Parathyroid adenoma (tissue), 2 donors: ENCODE results near the gene EXOSC6.
A peak's percentile ranks its signal among the peaks of the same experiment; 100 is the strongest.
"Not testable (repeated sequence)": the region's sequence is repeated elsewhere in the genome, so short reads cannot be mapped to it uniquely, and the experiment has no call there.

Experiments
- H2AFZ ChIP-seq: fragments of 300-600 bp; sonication (generic); one replicate; pipeline ENCODE4 v1.7.0; 2017; ENCODE audit warnings: antibody characterized with exemption, mild to moderate bottlenecking
- H3K27ac ChIP-seq: fragments of 300-600 bp; sonication (generic); one replicate; pipeline ENCODE4 v1.7.0; 2017
- H3K27me3 ChIP-seq: fragments of 300-600 bp; sonication (generic); one replicate; pipeline ENCODE4 v1.7.0; 2017; ENCODE audit warnings: low read length; ENCODE audit not compliant: control insufficient read depth, insufficient read depth
- H3K36me3 ChIP-seq: fragments of 300-600 bp; sonication (generic); one replicate; pipeline ENCODE4 v1.7.0; 2017; ENCODE audit warnings: low read length; ENCODE audit not compliant: control insufficient read depth, insufficient read depth
- H3K4me1 ChIP-seq: fragments of 300-600 bp; sonication (generic); one replicate; pipeline ENCODE4 v1.7.0; 2017; ENCODE audit warnings: control low read depth
- H3K4me2 ChIP-seq: fragments of 300-600 bp; sonication (generic); one replicate; pipeline ENCODE4 v1.7.0; 2017; ENCODE audit warnings: low read length
- H3K4me3 ChIP-seq: fragments of 300-600 bp; sonication (generic); one replicate; pipeline ENCODE4 v1.7.0; 2017; ENCODE audit warnings: low read depth, low read length
- H3K79me2 ChIP-seq: fragments of 300-600 bp; sonication (generic); one replicate; pipeline ENCODE4 v1.7.0; 2017; ENCODE audit warnings: control low read depth
- H3K9ac ChIP-seq: fragments of 300-600 bp; sonication (generic); one replicate; pipeline ENCODE4 v1.7.0; 2017; ENCODE audit warnings: mild to moderate bottlenecking
- H3K9me3 ChIP-seq: fragments of 300-600 bp; sonication (generic); one replicate; pipeline ENCODE4 v1.7.0; 2017; ENCODE audit warnings: low read length; ENCODE audit not compliant: control insufficient read depth
- TF ChIP-seq, protein P1 (sequence below): fragments of 300-600 bp; sonication (generic); IDR thresholded peaks from one replicate; pipeline ENCODE4 v1.7.0; 2017; ENCODE audit warnings: antibody characterized with exemption, mild to moderate bottlenecking
- donor health status: primary hyperparathyroidism.

The EXOSC6 gene

GRCh38 chr16:70267516-70267915, 15.8 kb upstream of the EXOSC6 start:
- Histone ChIP-seq H3K4me1 (no peaks in the 10 kb centered on the region), H3K27me3 (no peaks in the 10 kb centered on the region), H3K4me3 (no peak overlapping the region), H3K79me2 (peaks cover 10% of the 10 kb centered on the region), H3K36me3 (no peaks in the 10 kb centered on the region), H3K9me3 (no peaks in the 10 kb centered on the region), H3K4me2 (no peak overlapping the region), H3K9ac (no peak overlapping the region), H2AFZ (no peak overlapping the region), H3K27ac (no peak overlapping the region)
- TF ChIP-seq, protein P1, sequence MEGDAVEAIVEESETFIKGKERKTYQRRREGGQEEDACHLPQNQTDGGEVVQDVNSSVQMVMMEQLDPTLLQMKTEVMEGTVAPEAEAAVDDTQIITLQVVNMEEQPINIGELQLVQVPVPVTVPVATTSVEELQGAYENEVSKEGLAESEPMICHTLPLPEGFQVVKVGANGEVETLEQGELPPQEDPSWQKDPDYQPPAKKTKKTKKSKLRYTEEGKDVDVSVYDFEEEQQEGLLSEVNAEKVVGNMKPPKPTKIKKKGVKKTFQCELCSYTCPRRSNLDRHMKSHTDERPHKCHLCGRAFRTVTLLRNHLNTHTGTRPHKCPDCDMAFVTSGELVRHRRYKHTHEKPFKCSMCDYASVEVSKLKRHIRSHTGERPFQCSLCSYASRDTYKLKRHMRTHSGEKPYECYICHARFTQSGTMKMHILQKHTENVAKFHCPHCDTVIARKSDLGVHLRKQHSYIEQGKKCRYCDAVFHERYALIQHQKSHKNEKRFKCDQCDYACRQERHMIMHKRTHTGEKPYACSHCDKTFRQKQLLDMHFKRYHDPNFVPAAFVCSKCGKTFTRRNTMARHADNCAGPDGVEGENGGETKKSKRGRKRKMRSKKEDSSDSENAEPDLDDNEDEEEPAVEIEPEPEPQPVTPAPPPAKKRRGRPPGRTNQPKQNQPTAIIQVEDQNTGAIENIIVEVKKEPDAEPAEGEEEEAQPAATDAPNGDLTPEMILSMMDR: peak; percentile 50

DNA sequence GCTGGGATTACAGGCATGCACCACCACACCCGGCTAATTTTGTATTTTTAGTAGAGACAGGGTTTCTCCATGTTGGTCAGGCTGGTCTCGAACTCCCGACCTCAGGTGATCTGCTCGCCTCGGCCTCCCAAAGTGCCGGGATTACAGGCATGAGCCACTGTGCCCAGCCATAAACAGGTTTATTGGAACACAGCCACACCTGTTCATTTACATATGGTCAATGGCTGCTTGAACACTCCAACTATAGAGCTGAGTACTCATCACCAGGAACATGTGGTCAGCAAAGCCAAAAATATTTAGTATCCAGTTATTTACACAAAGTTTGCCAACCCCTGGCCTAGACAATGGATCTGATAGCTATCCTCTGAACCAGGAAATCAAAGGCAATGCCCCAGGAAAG, 8.2 kb upstream of the EXOSC6 start:
- H3K79me2 ChIP-seq, H3K36me3 ChIP-seq, H2AFZ ChIP-seq, H3K4me1 ChIP-seq, H3K4me3 ChIP-seq, H3K9me3 ChIP-seq, H3K9ac ChIP-seq, H3K4me2 ChIP-seq, H3K27ac ChIP-seq, H3K27me3 ChIP-seq: not testable (repeated sequence)

GRCh38 chr16:70258946-70259345, 7.2 kb upstream of the EXOSC6 start:
- Histone ChIP-seq H3K79me2 (no peaks in the 10 kb centered on the region), H3K4me2 (no peak overlapping the region), H2AFZ (no peak overlapping the region), H3K27ac (no peak overlapping the region), H3K9me3 (no peaks in the 10 kb centered on the region), H3K4me1 (no peaks in the 10 kb centered on the region), H3K4me3 (no peak overlapping the region), H3K36me3 (no peaks in the 10 kb centered on the region), H3K9ac (no peak overlapping the region), H3K27me3 (no peaks in the 10 kb centered on the region)
- TF ChIP-seq, protein P1: no peak

GRCh38 chr16:70258065-70258464, 6.3 kb upstream of the EXOSC6 start:
- Histone ChIP-seq H3K27ac (no peak overlapping the region), H3K9me3 (no peaks in the 10 kb centered on the region), H3K4me2 (no peak overlapping the region), H3K9ac (no peak overlapping the region), H2AFZ (no peak overlapping the region), H3K36me3 (no peaks in the 10 kb centered on the region), H3K27me3 (no peaks in the 10 kb centered on the region), H3K4me1 (no peaks in the 10 kb centered on the region), H3K4me3 (no peak overlapping the region), H3K79me2 (no peaks in the 10 kb centered on the region)
- TF ChIP-seq, protein P1: no peak

DNA sequence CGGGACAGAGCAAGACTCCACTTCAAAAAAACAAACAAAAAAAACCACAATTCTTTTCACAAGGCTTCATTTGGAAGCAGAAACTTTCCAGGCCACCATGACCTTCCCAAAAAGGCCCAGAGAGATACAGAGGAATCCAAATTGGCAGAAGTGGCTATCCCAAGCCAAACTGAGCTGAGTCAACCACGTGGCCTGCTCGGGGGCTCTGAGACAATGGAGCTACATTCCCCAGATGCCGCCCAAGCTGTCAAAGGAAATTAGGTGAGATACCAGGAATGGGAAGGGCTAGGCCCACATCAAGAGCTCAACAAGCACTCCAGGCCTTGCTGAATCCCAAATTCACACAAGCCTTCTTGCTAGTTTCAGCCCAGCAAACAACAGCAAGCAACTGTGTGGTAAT, 5.7 kb upstream of the EXOSC6 start:
- H3K27ac ChIP-seq: no peak overlapping the region
- no peaks in the 10 kb centered on the region for H3K9me3 ChIP-seq
- TF ChIP-seq, protein P1: no peak
- H3K79me2 ChIP-seq: no peaks in the 10 kb centered on the region
- no peak overlapping the region for H3K9ac ChIP-seq
- H3K4me2 ChIP-seq: no peak overlapping the region
- no peaks in the 10 kb centered on the region for H3K27me3 ChIP-seq
- H3K4me1 ChIP-seq: no peaks in the 10 kb centered on the region
- no peak overlapping the region for H3K4me3 ChIP-seq
- H2AFZ ChIP-seq: no peak overlapping the region
- H3K36me3 ChIP-seq: no peaks in the 10 kb centered on the region
